Dermis microvascular lymphatic vessel endothelial cell (primary cell): ENCODE data around the gene SUN5. TPM values are rescaled to one million over a fixed set of nuclear protein-coding genes. Genes with fewer than 3 reads are reported as not detected.

Experiments
- total RNA-seq: library from RNA; depleted of rRNA; stranded (reverse); fragments of >200 nt; gene quantifications from 2 replicates; pipeline ENCODE4 v1.2.1, GENCODE V29; 2014

SUN5 gene
- total RNA-seq, 1 donor from 2014 or later, result not detected

Other genes with a start within 250 kb of the SUN5 start
- 1.4 and 1.9 TPM in 2 replicates for gene DNMT3B, start 242.0 kb downstream of the SUN5 start, total RNA-seq
- gene MAPRE1, start 184.5 kb downstream of the SUN5 start, total RNA-seq, result 77.7 and 84.8 TPM in 2 replicates
- under 0.01 TPM in 1 of 2 replicates, not detected in the other for gene EFCAB8, start 145.5 kb downstream of the SUN5 start, total RNA-seq
- not detected in 2 replicates for gene BPIFB2, start 3.3 kb upstream of the SUN5 start, total RNA-seq
- not detected in 2 replicates for gene BPIFB6, start 27.2 kb upstream of the SUN5 start, total RNA-seq
- gene BPIFB3, start 49.5 kb upstream of the SUN5 start, total RNA-seq, result not detected in 2 replicates
- not detected in 2 replicates for gene BPIFB4, start 75.2 kb upstream of the SUN5 start, total RNA-seq
- gene BPIFA2, start 163.7 kb upstream of the SUN5 start, total RNA-seq, result not detected in 2 replicates
- gene BPIFA3, start 212.9 kb upstream of the SUN5 start, total RNA-seq, result not detected in 2 replicates
- not detected in 2 replicates for gene BPIFA1, start 231.6 kb upstream of the SUN5 start, total RNA-seq